Measurements from ENCODE around the gene PNMA6A.
"Not testable (repeated sequence)": the region's sequence is repeated elsewhere in the genome, so short reads cannot be mapped to it uniquely, and the experiment has no call there.

PNMA6A gene

GRCh38 chrX:153074262-153074899, 2.1 kb downstream of the PNMA6A start:
- H3K36me3 ChIP-seq: no peaks in the 10 kb centered on the region

GRCh38 chrX:153074935-153075334, 2.7 kb downstream of the PNMA6A start:
- Histone ChIP-seq H3K4me2 (no peak overlapping the region), H3K9me3 (replicated peaks in 1 of 11) (peaks cover 0 to 13% (median 4%) of the 10 kb centered on the region in 11 experiments; a peak in 7 of 22 replicates), H4K20me1 (no peaks in the 10 kb centered on the region), H3K36me3 (no peaks in the 10 kb centered on the region), H3K4me1 (no peaks in the 10 kb centered on the region), H3K27me3 (peaks cover 0 to 7% (median 0%) of the 10 kb centered on the region in 11 experiments; a peak in 2 of 22 replicates), H3K27ac (no peak overlapping the region), H3K9ac (no peak overlapping the region), H3K4me3 (no peak overlapping the region)
- TF ChIP-seq Cebpa-rat (IDR thresholded peaks at IDR 0.05): no peak

More at GRCh38 chrX:153074262-153074899, 2.1 kb downstream of the PNMA6A start:
- TF ChIP-seq Cebpa-rat (IDR thresholded peaks at IDR 0.05): no peak
- Histone ChIP-seq H3K9ac (no peak overlapping the region), H3K4me3 (no peak overlapping the region), H3K27ac (no peak overlapping the region), H3K9me3 (replicated peaks in 1 of 11) (peaks cover 0 to 13% (median 4%) of the 10 kb centered on the region in 11 experiments; a peak in 7 of 22 replicates), H3K4me2 (no peak overlapping the region), H3K27me3 (peaks cover 0 to 7% (median 0%) of the 10 kb centered on the region in 11 experiments; a peak in 2 of 22 replicates), H4K20me1 (no peaks in the 10 kb centered on the region), H3K4me1 (no peaks in the 10 kb centered on the region)

GRCh38 chrX:153075366-153075765, 3.1 kb downstream of the PNMA6A start:
- no peak for TF ChIP-seq Cebpa-rat (IDR thresholded peaks at IDR 0.05)
- Histone ChIP-seq H3K27ac (no peak overlapping the region), H4K20me1 (no peaks in the 10 kb centered on the region), H3K4me3 (no peak overlapping the region), H3K4me1 (no peaks in the 10 kb centered on the region), H3K9me3 (replicated peaks in 1 of 11) (peaks cover 0 to 13% (median 4%) of the 10 kb centered on the region in 11 experiments; a peak in 7 of 22 replicates), H3K9ac (no peak overlapping the region), H3K4me2 (no peak overlapping the region), H3K27me3 (peaks cover 0 to 7% (median 0%) of the 10 kb centered on the region in 11 experiments; a peak in 2 of 22 replicates), H3K36me3 (no peaks in the 10 kb centered on the region)

GRCh38 chrX:153077437-153078135, 5.3 kb downstream of the PNMA6A start:
- H3K4me3 ChIP-seq, H3K36me3 ChIP-seq, H3K27me3 ChIP-seq, H3K9ac ChIP-seq, H3K4me2 ChIP-seq, H4K20me1 ChIP-seq, H3K27ac ChIP-seq, H3K4me1 ChIP-seq: not testable (repeated sequence)
- peaks cover 0 to 13% (median 4%) of the 10 kb centered on the region in 11 experiments; a peak in 7 of 22 replicates for H3K9me3 ChIP-seq (replicated peaks in 1 of 11)

GRCh38 chrX:153083238-153083923, 11.1 kb downstream of the PNMA6A start:
- H3K27me3 ChIP-seq: peaks cover 44 to 49% (median 46%) of the 10 kb centered on the region in 11 experiments
- H3K4me2 ChIP-seq: 0 out of 22 replicates have a peak overlapping the region, but pooled peaks of 2 of the 11 experiments have one; percentile 3 to 6
- not testable (repeated sequence) for H3K4me1 ChIP-seq; H3K27ac ChIP-seq; H4K20me1 ChIP-seq; H3K9me3 ChIP-seq (replicated peaks in 1 of 11); H3K36me3 ChIP-seq; H3K9ac ChIP-seq; H3K4me3 ChIP-seq

- no peak overlapping the region for H3K9ac ChIP-seq
- TF ChIP-seq Cebpa-rat (IDR thresholded peaks at IDR 0.05): no peak
Measured at GRCh38 chrX:153102418-153102817, 30.2 kb downstream of the PNMA6A start.

GRCh38 chrX:153104959-153105358, 32.7 kb downstream of the PNMA6A start:
- not testable (repeated sequence) for H3K4me1 ChIP-seq, H3K27ac ChIP-seq, H4K20me1 ChIP-seq, H3K4me3 ChIP-seq, H3K9ac ChIP-seq, H3K36me3 ChIP-seq, H3K4me2 ChIP-seq
- peak in 1 of 11 experiments; percentile 15; a peak in 1 of 22 replicates for TF ChIP-seq Cebpa-rat (IDR thresholded peaks at IDR 0.05)
- H3K9me3 ChIP-seq (replicated peaks in 1 of 11): peaks cover 23 to 56% (median 49%) of the 10 kb centered on the region in 11 experiments
- H3K27me3 ChIP-seq: peaks cover 36 to 59% (median 57%) of the 10 kb centered on the region in 11 experiments

More at GRCh38 chrX:153102418-153102817, 30.2 kb downstream of the PNMA6A start:
- Histone ChIP-seq H3K9me3 (replicated peaks in 1 of 11) (peaks cover 23 to 68% (median 49%) of the 10 kb centered on the region in 11 experiments), H3K27ac (no peak overlapping the region), H3K27me3 (peaks cover 59 to 84% (median 82%) of the 10 kb centered on the region in 11 experiments), H3K4me3 (no peak overlapping the region), H3K4me2 (no peak overlapping the region), H4K20me1 (no peaks in the 10 kb centered on the region), H3K4me1 (peaks cover 0 to 8% (median 6%) of the 10 kb centered on the region in 10 experiments; a peak in 7 of 20 replicates), H3K36me3 (no peaks in the 10 kb centered on the region)

- peaks cover 17 to 45% (median 43%) of the 10 kb centered on the region in 11 experiments for H3K9me3 ChIP-seq (replicated peaks in 1 of 11)
- H3K27ac ChIP-seq, H3K9ac ChIP-seq, H4K20me1 ChIP-seq, H3K4me3 ChIP-seq, H3K4me1 ChIP-seq, H3K36me3 ChIP-seq: not testable (repeated sequence)
- peak overlapping the region in 4 of 11 experiments; percentile 8 to 38 (median 30); a peak in 3 of 22 replicates for H3K4me2 ChIP-seq
- H3K27me3 ChIP-seq: peaks cover 25 to 46% (median 44%) of the 10 kb centered on the region in 11 experiments
Measured at GRCh38 chrX:153106092-153106801, 34.0 kb downstream of the PNMA6A start.

- not testable (repeated sequence) for H3K4me1 ChIP-seq; H3K4me2 ChIP-seq; H3K36me3 ChIP-seq; H3K9ac ChIP-seq; H3K27ac ChIP-seq; H3K4me3 ChIP-seq; H3K27me3 ChIP-seq; H3K9me3 ChIP-seq (replicated peaks in 1 of 11); H4K20me1 ChIP-seq
Measured at GRCh38 chrX:153110735-153111134, 38.5 kb downstream of the PNMA6A start.

GRCh38 chrX:153113851-153114250, 41.6 kb downstream of the PNMA6A start:
- not testable (repeated sequence) for H3K27ac ChIP-seq; H3K4me1 ChIP-seq; H3K9me3 ChIP-seq (replicated peaks in 1 of 11); H4K20me1 ChIP-seq; H3K27me3 ChIP-seq; H3K9ac ChIP-seq; H3K4me2 ChIP-seq; H3K4me3 ChIP-seq; H3K36me3 ChIP-seq

GRCh38 chrX:153117754-153118153, 45.5 kb downstream of the PNMA6A start:
- H3K27me3 ChIP-seq; H3K4me1 ChIP-seq; H3K4me2 ChIP-seq; H3K9ac ChIP-seq; H4K20me1 ChIP-seq; H3K27ac ChIP-seq; H3K9me3 ChIP-seq (replicated peaks in 1 of 11); H3K36me3 ChIP-seq; H3K4me3 ChIP-seq: not testable (repeated sequence)

- not testable (repeated sequence) for H3K4me2 ChIP-seq; H4K20me1 ChIP-seq; H3K27me3 ChIP-seq; H3K9ac ChIP-seq; H3K9me3 ChIP-seq (replicated peaks in 1 of 11); H3K4me1 ChIP-seq; H3K36me3 ChIP-seq; H3K4me3 ChIP-seq; H3K27ac ChIP-seq
Measured at GRCh38 chrX:153120230-153120629, 48.0 kb downstream of the PNMA6A start.

All from BLaER1 treated with 17β-estradiol and CSF1 and Interleukin-3, amounts not matched to agents 10 nM and 100 nM (cell line).